Liver (tissue), 9 donors: ENCODE measurements around the gene DPM1. TPM values are rescaled to one million over a fixed set of nuclear protein-coding genes. Genes with fewer than 3 reads are reported as not detected.

Experiments used
- DNase-seq: peaks from one replicate; pipeline ENCODE4 v3.0.0-alpha.2; 2017; ENCODE audit warnings: low spot score
- H3K27ac ChIP-seq, 2 donors: one replicate each; pipeline ENCODE4 v1.7.0; 2013; ENCODE audit warnings: inconsistent platforms in 2 of 2, low read length in 2 of 2, control low read depth in 1 of 2, low read depth in 1 of 2, mild to moderate bottlenecking in 1 of 2
- H3K27me3 ChIP-seq, 4 donors: one replicate each; pipeline versions ENCODE4 v1.6.1 to v1.7.0; 2013; ENCODE audit warnings: low read length in 3 of 4, inconsistent platforms in 1 of 4, mild to moderate bottlenecking in 1 of 4, moderate library complexity in 1 of 4; ENCODE audit not compliant: control insufficient read depth in 4 of 4, insufficient read depth in 4 of 4
- H3K36me3 ChIP-seq, 4 donors: one replicate each; pipeline versions ENCODE4 v1.6.1 to v1.7.0; 2013; ENCODE audit warnings: low read length in 3 of 4, mild to moderate bottlenecking in 3 of 4, low read depth in 1 of 4, moderate library complexity in 1 of 4; ENCODE audit not compliant: control insufficient read depth in 4 of 4, insufficient read depth in 3 of 4
- H3K4me1 ChIP-seq, 4 donors: one replicate each; pipeline versions ENCODE4 v1.6.1 to v1.7.0; 2013; ENCODE audit warnings: low read length in 3 of 4, mild to moderate bottlenecking in 3 of 4, moderate library complexity in 1 of 4; ENCODE audit not compliant: control insufficient read depth in 4 of 4, insufficient read depth in 4 of 4
- H3K4me3 ChIP-seq, 3 donors: one replicate each; pipeline versions ENCODE4 v1.6.1 to v1.7.0; 2013; ENCODE audit warnings: low read length in 3 of 3, control low read depth in 1 of 3, low read depth in 1 of 3, mild to moderate bottlenecking in 1 of 3
- H3K9ac ChIP-seq, 2 donors: one replicate each; pipeline ENCODE4 v1.7.0; 2013; ENCODE audit warnings: low read length in 2 of 2, mild to moderate bottlenecking in 2 of 2, moderate library complexity in 2 of 2, control low read depth in 1 of 2, low read depth in 1 of 2
- H3K9me3 ChIP-seq, 4 donors: one replicate each; pipeline versions ENCODE4 v1.6.1 to v1.7.0; 2013; ENCODE audit warnings: low read length in 3 of 4; ENCODE audit not compliant: control insufficient read depth in 4 of 4
- ATF3 ChIP-seq: IDR thresholded peaks from 2 replicates; pipeline ENCODE4 v1.6.1; 2016; ENCODE audit warnings: antibody characterized with exemption
- CTCF ChIP-seq: fragments of 150-350 bp; IDR thresholded peaks from 2 replicates; pipeline ENCODE4 v1.5.1; 2017; ENCODE audit warnings: improper control_type of control experiment, low read depth, low read length; ENCODE audit not compliant: missing input control
- EGR1 ChIP-seq, 2 donors: IDR thresholded peaks; 2 replicates each; pipeline ENCODE4 v1.6.1; 2016 to 2018; ENCODE audit warnings: antibody characterized with exemption in 2 of 2, low read depth in 2 of 2
- FOXA2 ChIP-seq: IDR thresholded peaks from 2 replicates; pipeline ENCODE4 v1.6.1; 2016; ENCODE audit warnings: antibody characterized with exemption
- HNF4G ChIP-seq: IDR thresholded peaks from 2 replicates; pipeline ENCODE4 v1.6.1; 2016; ENCODE audit warnings: antibody characterized with exemption
- JUND ChIP-seq, 2 donors: IDR thresholded peaks; 2 replicates each; pipeline ENCODE4 v1.6.1; 2016; ENCODE audit warnings: antibody characterized with exemption in 2 of 2
- MAX ChIP-seq: IDR thresholded peaks from 2 replicates; pipeline ENCODE4 v1.6.1; 2016; ENCODE audit warnings: antibody characterized with exemption
- NR2F2 ChIP-seq: IDR thresholded peaks from 2 replicates; pipeline ENCODE4 v1.6.1; 2016; ENCODE audit warnings: antibody characterized with exemption
- REST ChIP-seq: IDR thresholded peaks from 2 replicates; pipeline ENCODE4 v1.6.1; 2016; ENCODE audit warnings: antibody characterized with exemption, mild to moderate bottlenecking
- TAF1 ChIP-seq: conservative IDR thresholded peaks from 2 replicates; pipeline ENCODE4 v1.6.1; 2016; ENCODE audit warnings: antibody characterized with exemption, mild to moderate bottlenecking
- YY1 ChIP-seq: IDR thresholded peaks from 2 replicates; pipeline ENCODE4 v1.6.1; 2016; ENCODE audit warnings: antibody characterized with exemption, mild to moderate bottlenecking
- WGBS: extraction: QIAGEN DNeasy Blood & Tissue Kit; methylation state at CpG from one replicate; pipeline ENCODE4 v1.1.7; 2013; 5-methylcytosine and 5-hydroxymethylcytosine counted together
- polyA plus RNA-seq, 2 donors: library from polyadenylated mRNA; stranded (reverse) in 1 of 2; unstranded in 1 of 2; fragments of 200-250 nt in 1 of 2; fragments of >200 nt in 1 of 2; fragmentation: Nextera tagmentation in 1 of 2; extraction: Ambion mirVana in 1 of 2; gene quantifications; one replicate each; pipeline versions ENCODE4 v1.2.1 to v1.2.3, GENCODE V29; 2013 to 2015
- total RNA-seq, 2 donors: library from RNA; depleted of rRNA; stranded (reverse); fragments of >200 nt; gene quantifications; one replicate each; pipeline ENCODE4 v1.2.3, GENCODE V29; 2014
- donor health status: healthy.
- donor health status: healthy.
- donor health status: healthy.
- donor health status: healthy.
- donor health status: healthy.

Gene DPM1
- total and polyA plus RNA-seq, 4 donors = 27.2 to 42.6 (median 35.2) TPM

- TF ChIP-seq FOXA2 (no peak), MAX (no peak), TAF1 (no peak), NR2F2 (no peak), YY1 (no peak), HNF4G (no peak), REST (no peak), JUND (IDR thresholded peaks at IDR 0.05) (no peak), CTCF (no peak), ATF3 (no peak), EGR1 (IDR thresholded peaks at IDR 0.05; ENCODE audit: low read depth in 2 of 2) (no peak)
- Histone ChIP-seq H3K9ac (no peak overlapping the region), H3K36me3 (peaks cover 1 to 17% (median 11%) of the 10 kb centered on the region in 4 donors), H3K27me3 (no peaks in the 10 kb centered on the region), H3K9me3 (no peaks in the 10 kb centered on the region), H3K4me3 (peak overlapping the region; percentile 58 to 100 (median 64)), H3K27ac (peak overlapping the region; percentile 99 to 100), H3K4me1 (peaks cover 2 to 29% (median 26%) of the 10 kb centered on the region in 4 donors)
- no peak for DNase-seq
- under 1% methylated on average over 41 of the region's 45 CpGs for WGBS
Measured at GRCh38 chr20:50930976-50931305, 27.4 kb downstream of the DPM1 start.

- Histone ChIP-seq H3K36me3 (peaks cover 2 to 12% (median 6%) of the 10 kb centered on the region in 4 donors), H3K27ac (peak overlapping the region; percentile 99 to 100), H3K9ac (peak overlapping the region; percentile 68 to 73), H3K4me3 (peak overlapping the region; percentile 57 to 100 (median 84)), H3K9me3 (no peaks in the 10 kb centered on the region), H3K4me1 (peaks cover 6 to 31% (median 28%) of the 10 kb centered on the region in 4 donors), H3K27me3 (no peaks in the 10 kb centered on the region)
- under 1% methylated on average over 79 of the region's 79 CpGs for WGBS
- no peak for TF ChIP-seq TAF1
- DNase-seq = peak; percentile 50
Measured at GRCh38 chr20:50930139-50930975, 28.0 kb downstream of the DPM1 start.
